GM12865 (cell line): ENCODE measurements around the gene CDC42BPG.

Experiments
- DNase-seq: peaks from one replicate; pipeline ENCODE4 v3.0.0; 2010; ENCODE audit warnings: low read depth
- H3K4me3 ChIP-seq: 2 replicates; pipeline ENCODE4 v1.5.1; 2011; ENCODE audit warnings: mild to moderate bottlenecking, low read depth, low read length, control low read depth
- TF ChIP-seq, protein P1 (sequence below): IDR thresholded peaks from 2 replicates; pipeline ENCODE4 v1.5.1; 2011; ENCODE audit warnings: low read length, control low read depth, low read depth, inconsistent platforms; ENCODE audit not compliant: insufficient read depth; ENCODE audit errors: missing control alignments

The CDC42BPG gene

DNA sequence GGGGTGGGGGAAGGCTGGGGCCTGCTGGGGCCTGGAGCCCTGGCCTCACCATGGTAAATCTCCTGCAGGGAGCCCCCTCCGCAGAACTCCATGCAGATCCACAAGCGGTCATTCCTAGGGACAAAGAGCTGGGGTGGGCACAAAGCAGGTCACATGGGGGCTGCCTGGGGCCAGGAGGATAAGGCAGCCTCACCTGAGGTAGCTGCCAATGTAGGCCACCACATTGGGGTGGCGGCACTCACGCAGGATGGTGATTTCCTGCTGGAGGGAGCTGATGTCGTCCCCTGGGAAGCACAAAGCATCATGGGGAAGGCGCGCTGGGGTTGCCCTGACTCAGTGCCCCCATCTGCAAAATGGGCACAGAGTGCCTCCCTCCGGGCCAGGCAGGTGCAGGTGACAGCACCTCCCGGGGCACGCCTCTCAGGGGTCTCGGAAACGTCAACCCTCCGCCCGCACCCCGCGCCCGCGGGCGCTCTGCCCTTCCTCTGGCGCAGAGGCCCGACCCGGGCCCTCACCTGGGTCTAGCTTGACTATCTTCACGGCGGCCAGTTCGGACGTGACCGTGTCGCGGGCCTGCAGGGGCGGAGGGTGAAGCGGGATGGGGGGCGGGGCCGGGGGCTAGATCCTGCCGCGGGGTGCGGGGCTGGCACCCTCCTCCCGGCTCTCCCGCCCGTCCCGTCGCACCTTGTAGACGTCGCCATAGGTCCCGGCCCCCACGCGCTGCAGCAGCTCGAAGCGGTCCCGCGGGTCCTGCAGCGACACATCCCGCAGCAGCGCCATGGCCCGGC lies 41.9 kb downstream of the CDC42BPG start:
- TF ChIP-seq, protein P1, sequence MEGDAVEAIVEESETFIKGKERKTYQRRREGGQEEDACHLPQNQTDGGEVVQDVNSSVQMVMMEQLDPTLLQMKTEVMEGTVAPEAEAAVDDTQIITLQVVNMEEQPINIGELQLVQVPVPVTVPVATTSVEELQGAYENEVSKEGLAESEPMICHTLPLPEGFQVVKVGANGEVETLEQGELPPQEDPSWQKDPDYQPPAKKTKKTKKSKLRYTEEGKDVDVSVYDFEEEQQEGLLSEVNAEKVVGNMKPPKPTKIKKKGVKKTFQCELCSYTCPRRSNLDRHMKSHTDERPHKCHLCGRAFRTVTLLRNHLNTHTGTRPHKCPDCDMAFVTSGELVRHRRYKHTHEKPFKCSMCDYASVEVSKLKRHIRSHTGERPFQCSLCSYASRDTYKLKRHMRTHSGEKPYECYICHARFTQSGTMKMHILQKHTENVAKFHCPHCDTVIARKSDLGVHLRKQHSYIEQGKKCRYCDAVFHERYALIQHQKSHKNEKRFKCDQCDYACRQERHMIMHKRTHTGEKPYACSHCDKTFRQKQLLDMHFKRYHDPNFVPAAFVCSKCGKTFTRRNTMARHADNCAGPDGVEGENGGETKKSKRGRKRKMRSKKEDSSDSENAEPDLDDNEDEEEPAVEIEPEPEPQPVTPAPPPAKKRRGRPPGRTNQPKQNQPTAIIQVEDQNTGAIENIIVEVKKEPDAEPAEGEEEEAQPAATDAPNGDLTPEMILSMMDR = no peak
- peak overlapping the region; percentile 89 for H3K4me3 ChIP-seq
- DNase-seq = peak; percentile 65

DNA sequence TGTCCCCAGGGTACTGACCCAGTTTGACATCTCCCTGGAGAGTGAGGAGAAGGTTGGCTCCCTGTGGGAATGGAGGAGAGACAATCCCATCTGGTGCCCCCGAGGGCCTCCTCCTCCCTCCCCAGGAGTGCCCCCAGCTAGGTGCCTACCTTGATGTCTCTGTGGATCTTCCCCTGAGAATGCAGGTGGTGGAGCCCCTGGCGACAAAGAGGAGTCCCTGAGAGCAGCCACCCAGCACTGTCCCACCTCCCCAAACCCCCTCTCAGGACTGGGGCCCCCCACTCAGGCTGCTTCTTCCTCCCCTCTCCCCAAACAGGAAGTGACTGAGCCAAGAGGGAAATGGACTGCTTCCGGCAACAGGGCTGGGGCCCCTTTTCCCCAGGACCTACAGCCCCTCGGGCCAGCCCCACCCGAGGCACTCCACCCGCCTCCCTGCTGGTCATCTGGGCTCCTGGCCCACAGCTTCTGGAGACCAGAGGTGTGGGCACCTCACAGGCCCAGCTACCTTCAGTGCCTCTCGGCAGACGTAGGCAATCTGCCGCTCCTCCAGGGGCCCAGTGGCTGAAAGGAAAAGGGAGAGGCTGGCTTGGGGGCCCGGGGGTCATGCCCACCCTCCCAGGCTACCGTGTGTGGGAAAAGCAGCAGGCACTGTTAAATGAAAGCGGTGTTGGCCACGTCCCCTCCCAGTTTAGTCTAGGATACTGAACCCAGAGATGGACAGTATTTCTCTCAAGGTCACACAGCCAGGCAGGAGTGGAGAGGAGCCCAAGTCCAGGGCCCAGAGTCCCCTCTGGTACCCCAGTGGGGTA lies 42.7 kb downstream of the CDC42BPG start:
- H3K4me3 ChIP-seq = peak overlapping the region; percentile 89
- DNase-seq = no peak
- TF ChIP-seq, protein P1 = no peak

DNA sequence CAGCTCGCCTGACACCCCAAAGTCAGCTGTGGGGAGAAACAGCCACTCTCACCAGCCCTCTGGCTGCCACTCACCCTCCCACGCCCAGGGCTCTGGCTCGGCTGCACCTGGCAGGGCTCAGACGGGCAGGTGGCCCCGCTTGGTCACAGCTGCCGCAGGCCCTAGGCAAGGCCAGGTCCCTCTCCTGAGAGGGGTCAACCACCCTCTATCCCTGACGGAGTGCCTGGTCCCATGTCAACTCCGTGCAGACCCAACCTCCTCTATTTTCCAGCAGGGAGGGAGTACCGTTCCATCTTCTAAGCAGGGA lies 43.3 kb downstream of the CDC42BPG start:
- peak overlapping the region; percentile 89 for H3K4me3 ChIP-seq
- TF ChIP-seq, protein P1 = no peak
- DNase-seq = no peak

- no peak for DNase-seq
- peak overlapping the region; percentile 89; the same call in 1 of the 2 replicates for H3K4me3 ChIP-seq
- TF ChIP-seq, protein P1 = no peak
Observed at GRCh38 chr11:64800303-64801157, 43.9 kb downstream of the CDC42BPG start.

DNA sequence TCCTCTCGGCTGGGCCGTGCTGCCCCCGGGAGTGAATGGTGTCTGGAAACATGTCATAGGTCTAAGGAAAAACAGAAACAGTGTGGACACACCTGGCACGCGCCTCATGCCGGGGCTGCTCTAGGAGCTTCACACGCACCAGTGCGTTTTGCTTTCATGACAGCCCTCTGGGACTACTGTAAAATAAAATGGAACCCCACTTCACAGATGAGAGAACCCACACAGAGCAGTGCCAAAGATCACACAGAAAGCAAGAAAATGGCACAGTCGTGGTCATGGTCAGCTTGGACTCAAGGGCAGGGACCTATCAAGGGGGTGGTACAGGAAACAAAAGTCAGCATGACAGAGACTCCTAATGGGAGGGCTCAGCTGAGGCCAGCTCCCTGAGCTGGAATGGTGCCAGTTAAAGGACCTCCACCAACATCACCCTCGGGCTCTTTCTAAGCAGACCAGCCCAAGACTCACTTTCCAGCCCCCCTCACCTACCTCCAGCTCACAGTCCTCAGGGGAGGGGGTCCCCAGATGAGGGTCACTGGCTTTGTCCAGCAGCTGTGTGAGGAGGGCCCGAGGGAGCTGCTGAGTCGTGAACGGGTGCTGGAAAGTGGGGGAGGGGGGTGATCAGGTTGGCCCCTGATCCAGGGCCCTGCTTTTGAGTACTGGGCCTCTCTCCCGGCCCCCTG lies 44.7 kb downstream of the CDC42BPG start:
- TF ChIP-seq, protein P1 = no peak
- peak overlapping the region; percentile 25; the same call in 1 of the 2 replicates for H3K4me3 ChIP-seq
- DNase-seq = peak; percentile 62

- H3K4me3 ChIP-seq = no peak overlapping the region
Observed at GRCh38 chr11:64799256-64799622, 45.2 kb downstream of the CDC42BPG start.

More at GRCh38 chr11:64799256-64799622, 45.2 kb downstream of the CDC42BPG start:
- TF ChIP-seq, protein P1 = no peak
- no peak for DNase-seq
